ENCODE data around the gene EHBP1. TPM values are rescaled to one million over a fixed set of nuclear protein-coding genes. Genes with fewer than 3 reads are reported as not detected.

The EHBP1 gene
- total and polyA plus RNA-seq, 2 experiments from 2014 or later: 27.2 to 47.9 TPM

DNA sequence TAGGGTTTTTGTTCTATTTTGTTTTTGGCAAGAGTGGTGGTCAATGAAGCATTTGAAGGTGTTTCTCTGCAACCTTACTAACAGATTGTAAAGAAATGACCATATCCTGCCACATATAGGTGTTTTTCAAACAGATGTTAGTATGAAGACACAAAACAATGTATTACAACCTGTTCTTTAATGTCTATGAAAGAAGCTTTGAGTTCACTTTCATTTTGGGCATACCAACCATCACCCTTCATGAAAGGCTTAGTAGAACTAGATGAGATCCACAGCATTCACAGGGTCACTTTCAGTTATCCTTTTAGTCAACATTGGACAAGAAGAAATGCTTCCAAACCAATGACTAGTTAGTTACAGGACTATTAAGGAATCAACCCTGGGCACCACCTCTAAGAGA is 95.1 kb downstream of the EHBP1 start:
- Histone ChIP-seq H2AFZ (no peak overlapping the region), H3K4me3 (no peak overlapping the region), H3F3A (replicated peaks; ENCODE audit: low read depth) (no peaks in the 10 kb centered on the region), H4K20me1 (replicated peaks; ENCODE audit: insufficient read depth) (no peaks in the 10 kb centered on the region), H3K4me2 (no peak overlapping the region), H3K9me2 (ENCODE audit: insufficient read depth) (no peaks in the 10 kb centered on the region), H3K79me2 (replicated peaks; ENCODE audit: insufficient read depth) (no peaks in the 10 kb centered on the region), H3K4me1 (ENCODE audit: insufficient read depth) (no peaks in the 10 kb centered on the region), H3K27ac (ENCODE audit: low read depth) (no peak overlapping the region), H3K27me3 (ENCODE audit: insufficient read depth) (no peaks in the 10 kb centered on the region), H3K36me3 (ENCODE audit: insufficient read depth) (no peaks in the 10 kb centered on the region)
- TF ChIP-seq, protein P1, sequence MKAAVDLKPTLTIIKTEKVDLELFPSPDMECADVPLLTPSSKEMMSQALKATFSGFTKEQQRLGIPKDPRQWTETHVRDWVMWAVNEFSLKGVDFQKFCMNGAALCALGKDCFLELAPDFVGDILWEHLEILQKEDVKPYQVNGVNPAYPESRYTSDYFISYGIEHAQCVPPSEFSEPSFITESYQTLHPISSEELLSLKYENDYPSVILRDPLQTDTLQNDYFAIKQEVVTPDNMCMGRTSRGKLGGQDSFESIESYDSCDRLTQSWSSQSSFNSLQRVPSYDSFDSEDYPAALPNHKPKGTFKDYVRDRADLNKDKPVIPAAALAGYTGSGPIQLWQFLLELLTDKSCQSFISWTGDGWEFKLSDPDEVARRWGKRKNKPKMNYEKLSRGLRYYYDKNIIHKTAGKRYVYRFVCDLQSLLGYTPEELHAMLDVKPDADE (IDR thresholded peaks at IDR 0.05): no peak
- TF ChIP-seq STAT1 (IDR thresholded peaks at IDR 0.05; ENCODE audit: unreplicated experiment): no peak
- no peak for TF ChIP-seq CREB1 (CRISPR knock-in tag; IDR thresholded peaks at IDR 0.05; ENCODE audit: low read depth)
- no peak for TF ChIP-seq ZNF331 (CRISPR knock-in tag; IDR thresholded peaks at IDR 0.05; ENCODE audit: low read depth)
- TF ChIP-seq JUNB (IDR thresholded peaks at IDR 0.05; ENCODE audit: unreplicated experiment): no peak
- no peak for TF ChIP-seq ZNF114 (CRISPR knock-in tag; IDR thresholded peaks at IDR 0.05)
- TF ChIP-seq POLR2AphosphoS5 (IDR thresholded peaks at IDR 0.05; ENCODE audit: low read depth): no peak
- TF ChIP-seq EZH2phosphoT487 (IDR thresholded peaks at IDR 0.05; ENCODE audit: unreplicated experiment): no peak
- TF ChIP-seq NANOG (IDR thresholded peaks at IDR 0.05; ENCODE audit: borderline replicate concordance): no peak
- ATAC-seq (no peak), DNase-seq (ENCODE audit: low spot score) (no peak)
- no peak overlapping the region for H3K4me3 Mint-ChIP-seq
- no peak overlapping the region for H3K27ac Mint-ChIP-seq
- peaks cover 2% of the 10 kb centered on the region; the same call in 1 of the 3 replicates for H3K36me3 Mint-ChIP-seq (ENCODE audit: low read depth)
- peaks cover 1% of the 10 kb centered on the region for H3K27me3 Mint-ChIP-seq (ENCODE audit: insufficient read depth, low read depth, poor library complexity)
- no peaks in the 10 kb centered on the region for H3K9me3 Mint-ChIP-seq
- H3K4me1 Mint-ChIP-seq: peaks cover 4% of the 10 kb centered on the region; the same call in 2 of the 3 replicates

DNA sequence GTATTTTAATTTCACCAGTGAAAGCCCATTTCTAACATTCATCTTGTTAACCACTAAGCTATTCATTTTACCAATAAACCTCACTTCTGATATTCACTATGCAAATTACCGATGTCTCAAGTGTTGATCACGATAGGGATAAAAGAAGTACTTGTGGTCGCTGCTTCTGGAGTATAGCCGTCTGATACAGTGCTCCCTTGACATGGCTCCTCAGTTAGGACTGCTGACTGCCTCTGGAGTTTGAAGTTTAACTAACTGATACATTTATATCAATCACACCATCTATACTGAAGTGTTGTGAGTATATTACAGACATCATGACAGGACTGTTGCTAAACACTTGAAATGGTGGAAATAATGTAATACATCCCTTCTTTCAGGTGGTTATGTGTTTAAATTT is 95.6 kb downstream of the EHBP1 start:
- Histone ChIP-seq H3F3A (replicated peaks; ENCODE audit: low read depth) (no peaks in the 10 kb centered on the region), H3K79me2 (replicated peaks; ENCODE audit: insufficient read depth) (no peaks in the 10 kb centered on the region), H2AFZ (no peak overlapping the region), H3K4me3 (no peak overlapping the region), H3K4me2 (no peak overlapping the region), H3K4me1 (ENCODE audit: insufficient read depth) (no peaks in the 10 kb centered on the region), H3K27me3 (ENCODE audit: insufficient read depth) (no peaks in the 10 kb centered on the region), H3K27ac (ENCODE audit: low read depth) (no peak overlapping the region), H3K9me2 (ENCODE audit: insufficient read depth) (no peaks in the 10 kb centered on the region), H3K36me3 (ENCODE audit: insufficient read depth) (no peaks in the 10 kb centered on the region), H4K20me1 (replicated peaks; ENCODE audit: insufficient read depth) (no peaks in the 10 kb centered on the region)
- Mint-ChIP-seq H3K4me3 (no peak overlapping the region), H3K27ac (no peak overlapping the region), H3K36me3 (ENCODE audit: low read depth) (peaks cover 7% of the 10 kb centered on the region; the same call in 2 of the 3 replicates), H3K27me3 (ENCODE audit: insufficient read depth, low read depth, poor library complexity) (peaks cover 1% of the 10 kb centered on the region), H3K4me1 (peaks cover 4% of the 10 kb centered on the region; the same call in 2 of the 3 replicates), H3K9me3 (no peaks in the 10 kb centered on the region; the same call in 2 of the 3 replicates)
- ATAC-seq (no peak), DNase-seq (ENCODE audit: low spot score) (no peak)
- TF ChIP-seq STAT1 (IDR thresholded peaks at IDR 0.05; ENCODE audit: unreplicated experiment): no peak
- TF ChIP-seq, protein P1 (IDR thresholded peaks at IDR 0.05): no peak
- no peak for TF ChIP-seq NANOG (IDR thresholded peaks at IDR 0.05; ENCODE audit: borderline replicate concordance)
- TF ChIP-seq, protein P2, sequence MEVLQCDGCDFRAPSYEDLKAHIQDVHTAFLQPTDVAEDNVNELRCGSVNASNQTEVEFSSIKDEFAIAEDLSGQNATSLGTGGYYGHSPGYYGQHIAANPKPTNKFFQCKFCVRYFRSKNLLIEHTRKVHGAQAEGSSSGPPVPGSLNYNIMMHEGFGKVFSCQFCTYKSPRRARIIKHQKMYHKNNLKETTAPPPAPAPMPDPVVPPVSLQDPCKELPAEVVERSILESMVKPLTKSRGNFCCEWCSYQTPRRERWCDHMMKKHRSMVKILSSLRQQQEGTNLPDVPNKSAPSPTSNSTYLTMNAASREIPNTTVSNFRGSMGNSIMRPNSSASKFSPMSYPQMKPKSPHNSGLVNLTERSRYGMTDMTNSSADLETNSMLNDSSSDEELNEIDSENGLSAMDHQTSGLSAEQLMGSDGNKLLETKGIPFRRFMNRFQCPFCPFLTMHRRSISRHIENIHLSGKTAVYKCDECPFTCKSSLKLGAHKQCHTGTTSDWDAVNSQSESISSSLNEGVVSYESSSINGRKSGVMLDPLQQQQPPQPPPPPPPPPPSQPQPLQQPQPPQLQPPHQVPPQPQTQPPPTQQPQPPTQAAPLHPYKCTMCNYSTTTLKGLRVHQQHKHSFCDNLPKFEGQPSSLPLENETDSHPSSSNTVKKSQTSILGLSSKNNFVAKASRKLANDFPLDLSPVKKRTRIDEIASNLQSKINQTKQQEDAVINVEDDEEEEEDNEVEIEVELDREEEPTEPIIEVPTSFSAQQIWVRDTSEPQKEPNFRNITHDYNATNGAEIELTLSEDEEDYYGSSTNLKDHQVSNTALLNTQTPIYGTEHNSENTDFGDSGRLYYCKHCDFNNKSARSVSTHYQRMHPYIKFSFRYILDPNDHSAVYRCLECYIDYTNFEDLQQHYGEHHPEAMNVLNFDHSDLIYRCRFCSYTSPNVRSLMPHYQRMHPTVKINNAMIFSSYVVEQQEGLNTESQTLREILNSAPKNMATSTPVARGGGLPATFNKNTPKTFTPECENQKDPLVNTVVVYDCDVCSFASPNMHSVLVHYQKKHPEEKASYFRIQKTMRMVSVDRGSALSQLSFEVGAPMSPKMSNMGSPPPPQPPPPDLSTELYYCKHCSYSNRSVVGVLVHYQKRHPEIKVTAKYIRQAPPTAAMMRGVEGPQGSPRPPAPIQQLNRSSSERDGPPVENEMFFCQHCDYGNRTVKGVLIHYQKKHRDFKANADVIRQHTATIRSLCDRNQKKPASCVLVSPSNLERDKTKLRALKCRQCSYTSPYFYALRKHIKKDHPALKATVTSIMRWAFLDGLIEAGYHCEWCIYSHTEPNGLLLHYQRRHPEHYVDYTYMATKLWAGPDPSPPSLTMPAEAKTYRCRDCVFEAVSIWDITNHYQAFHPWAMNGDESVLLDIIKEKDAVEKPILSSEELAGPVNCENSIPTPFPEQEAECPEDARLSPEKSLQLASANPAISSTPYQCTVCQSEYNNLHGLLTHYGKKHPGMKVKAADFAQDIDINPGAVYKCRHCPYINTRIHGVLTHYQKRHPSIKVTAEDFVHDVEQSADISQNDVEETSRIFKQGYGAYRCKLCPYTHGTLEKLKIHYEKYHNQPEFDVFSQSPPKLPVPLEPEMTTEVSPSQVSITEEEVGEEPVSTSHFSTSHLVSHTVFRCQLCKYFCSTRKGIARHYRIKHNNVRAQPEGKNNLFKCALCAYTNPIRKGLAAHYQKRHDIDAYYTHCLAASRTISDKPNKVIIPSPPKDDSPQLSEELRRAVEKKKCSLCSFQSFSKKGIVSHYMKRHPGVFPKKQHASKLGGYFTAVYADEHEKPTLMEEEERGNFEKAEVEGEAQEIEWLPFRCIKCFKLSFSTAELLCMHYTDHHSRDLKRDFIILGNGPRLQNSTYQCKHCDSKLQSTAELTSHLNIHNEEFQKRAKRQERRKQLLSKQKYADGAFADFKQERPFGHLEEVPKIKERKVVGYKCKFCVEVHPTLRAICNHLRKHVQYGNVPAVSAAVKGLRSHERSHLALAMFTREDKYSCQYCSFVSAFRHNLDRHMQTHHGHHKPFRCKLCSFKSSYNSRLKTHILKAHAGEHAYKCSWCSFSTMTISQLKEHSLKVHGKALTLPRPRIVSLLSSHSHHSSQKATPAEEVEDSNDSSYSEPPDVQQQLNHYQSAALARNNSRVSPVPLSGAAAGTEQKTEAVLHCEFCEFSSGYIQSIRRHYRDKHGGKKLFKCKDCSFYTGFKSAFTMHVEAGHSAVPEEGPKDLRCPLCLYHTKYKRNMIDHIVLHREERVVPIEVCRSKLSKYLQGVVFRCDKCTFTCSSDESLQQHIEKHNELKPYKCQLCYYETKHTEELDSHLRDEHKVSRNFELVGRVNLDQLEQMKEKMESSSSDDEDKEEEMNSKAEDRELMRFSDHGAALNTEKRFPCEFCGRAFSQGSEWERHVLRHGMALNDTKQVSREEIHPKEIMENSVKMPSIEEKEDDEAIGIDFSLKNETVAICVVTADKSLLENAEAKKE (CRISPR knock-in tag; IDR thresholded peaks at IDR 0.05): no peak
- no peak for TF ChIP-seq EZH2phosphoT487 (IDR thresholded peaks at IDR 0.05; ENCODE audit: unreplicated experiment)
- TF ChIP-seq, protein P3, sequence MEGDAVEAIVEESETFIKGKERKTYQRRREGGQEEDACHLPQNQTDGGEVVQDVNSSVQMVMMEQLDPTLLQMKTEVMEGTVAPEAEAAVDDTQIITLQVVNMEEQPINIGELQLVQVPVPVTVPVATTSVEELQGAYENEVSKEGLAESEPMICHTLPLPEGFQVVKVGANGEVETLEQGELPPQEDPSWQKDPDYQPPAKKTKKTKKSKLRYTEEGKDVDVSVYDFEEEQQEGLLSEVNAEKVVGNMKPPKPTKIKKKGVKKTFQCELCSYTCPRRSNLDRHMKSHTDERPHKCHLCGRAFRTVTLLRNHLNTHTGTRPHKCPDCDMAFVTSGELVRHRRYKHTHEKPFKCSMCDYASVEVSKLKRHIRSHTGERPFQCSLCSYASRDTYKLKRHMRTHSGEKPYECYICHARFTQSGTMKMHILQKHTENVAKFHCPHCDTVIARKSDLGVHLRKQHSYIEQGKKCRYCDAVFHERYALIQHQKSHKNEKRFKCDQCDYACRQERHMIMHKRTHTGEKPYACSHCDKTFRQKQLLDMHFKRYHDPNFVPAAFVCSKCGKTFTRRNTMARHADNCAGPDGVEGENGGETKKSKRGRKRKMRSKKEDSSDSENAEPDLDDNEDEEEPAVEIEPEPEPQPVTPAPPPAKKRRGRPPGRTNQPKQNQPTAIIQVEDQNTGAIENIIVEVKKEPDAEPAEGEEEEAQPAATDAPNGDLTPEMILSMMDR (conservative IDR thresholded peaks at IDR 0.05; ENCODE audit: low read depth in 2 of 2): no peak
- no peak for TF ChIP-seq ZNF331 (CRISPR knock-in tag; IDR thresholded peaks at IDR 0.05; ENCODE audit: low read depth)
- no peak for TF ChIP-seq ZNF114 (CRISPR knock-in tag; IDR thresholded peaks at IDR 0.05)
- TF ChIP-seq POLR2AphosphoS5 (IDR thresholded peaks at IDR 0.05; ENCODE audit: low read depth): no peak

Data from GM23338 (cell line).